Psoas muscle (tissue), 8 donors: ENCODE measurements around the gene MRPL17. TPM values are rescaled to one million over a fixed set of nuclear protein-coding genes. Genes with fewer than 3 reads are reported as not detected.
A peak's percentile ranks its signal among the peaks of the same experiment; 100 is the strongest.
"Not testable (repeated sequence)": the region's sequence is repeated elsewhere in the genome, so short reads cannot be mapped to it uniquely, and the experiment has no call there.

Experiments
- ATAC-seq, 4 donors: fragments of 200-7000 bp; cut with Tn5 transposase; one replicate each; pipeline ENCODE4 v1.9.1; 2020; ENCODE audit warnings: moderate library complexity in 3 of 4, mild to moderate bottlenecking in 2 of 4
- DNase-seq, 2 donors: peaks; one replicate each; pipeline ENCODE4 v3.0.0-alpha.2; 2020
- H3K27ac ChIP-seq: fragments of 200-600 bp; one replicate; pipeline ENCODE4 v1.8.0; 2022
- H3K27me3 ChIP-seq, 3 donors: fragments of 200-600 bp in 1 of 3; one replicate each; pipeline versions ENCODE4 v1.6.1 to v1.8.0; 2013 to 2022; ENCODE audit warnings: low read length in 2 of 3, mild to moderate bottlenecking in 2 of 3, moderate library complexity in 1 of 3; ENCODE audit not compliant: insufficient read depth in 3 of 3
- H3K36me3 ChIP-seq, 2 donors: fragments of 200-600 bp in 1 of 2; one replicate each; pipeline versions ENCODE4 v1.6.1 to v1.8.0; 2013 to 2022; ENCODE audit warnings: low read depth in 1 of 2, mild to moderate bottlenecking in 1 of 2, moderate library complexity in 1 of 2; ENCODE audit not compliant: insufficient read depth in 1 of 2
- H3K4me1 ChIP-seq: fragments of 200-600 bp; one replicate; pipeline ENCODE4 v1.8.0; 2022
- H3K4me3 ChIP-seq: fragments of 200-600 bp; one replicate; pipeline ENCODE4 v1.8.0; 2022; ENCODE audit warnings: mild to moderate bottlenecking
- H3K9me3 ChIP-seq: fragments of 200-600 bp; one replicate; pipeline ENCODE4 v1.8.0; 2022
- WGBS, 3 donors: extraction: QIAGEN DNeasy Blood & Tissue Kit; methylation state at CpG; one replicate each; pipeline versions ENCODE4 v1.1.6 to v1.1.7; 2013; 5-methylcytosine and 5-hydroxymethylcytosine counted together
- intact Hi-C, 2 donors: fragments of 100-400 bp; cut with DNase I; formaldehyde crosslinking; loops; one replicate each; pipeline versions ENCODE4 v1.11.0 to v1.14.2; 2022
- polyA plus RNA-seq, 3 donors: library from polyadenylated mRNA; stranded (reverse); fragments of 200-250 nt; gene quantifications; one replicate each; pipeline ENCODE4 v1.2.3, GENCODE V29; 2013
- total RNA-seq, 4 donors: library from RNA; stranded (reverse); fragmentation: NEBNext Ultra II Directional in 2 of 4; extraction: Animal tissue kit (Norgen Biotek cat#: 25700) in 2 of 4; gene quantifications; one replicate each; pipeline versions ENCODE4 v1.2.1 to v1.2.4, GENCODE V29; 2021 to 2023
- TF ChIP-seq, protein P1 (sequence below): fragments of 200-600 bp; IDR thresholded peaks from one replicate; pipeline ENCODE4 v1.8.0; 2022; ENCODE audit warnings: antibody characterized with exemption
- donor health status: healthy with polysubstance abuse.
- donor health status: DM: no; HTN: no; CAD: no; lungs with moderate emphysema.
- donor health status: Bipolar disorder and iron deficiency.
- donor health status: healthy.
- donor health status: DM: yes; HTN: yes; CAD: no.
- donor health status: DM: no; HTN: no; CAD: no.
- donor health status: DM: no; HTN: no; CAD: no.
- donor health status: DM: yes; HTN: yes; CAD: no.

The MRPL17 gene
- total and polyA plus RNA-seq, 7 donors = 27.2 to 95.6 (median 43.0) TPM

- Histone ChIP-seq H3K9me3 (no peaks in the 10 kb centered on the region), H3K36me3 (no peaks in the 10 kb centered on the region), H3K4me1 (peaks cover 6% of the 10 kb centered on the region), H3K27ac (peak overlapping the region; percentile 36), H3K4me3 (no peak overlapping the region), H3K27me3 (no peaks in the 10 kb centered on the region)
- DNase-seq (no peak), ATAC-seq (peak in 2 of 4 donors; percentile 34 to 59)
- WGBS, 3 donors = 88 to 93% (median 91%) methylated on average over 1 of the region's 1 CpG
- TF ChIP-seq, protein P1, sequence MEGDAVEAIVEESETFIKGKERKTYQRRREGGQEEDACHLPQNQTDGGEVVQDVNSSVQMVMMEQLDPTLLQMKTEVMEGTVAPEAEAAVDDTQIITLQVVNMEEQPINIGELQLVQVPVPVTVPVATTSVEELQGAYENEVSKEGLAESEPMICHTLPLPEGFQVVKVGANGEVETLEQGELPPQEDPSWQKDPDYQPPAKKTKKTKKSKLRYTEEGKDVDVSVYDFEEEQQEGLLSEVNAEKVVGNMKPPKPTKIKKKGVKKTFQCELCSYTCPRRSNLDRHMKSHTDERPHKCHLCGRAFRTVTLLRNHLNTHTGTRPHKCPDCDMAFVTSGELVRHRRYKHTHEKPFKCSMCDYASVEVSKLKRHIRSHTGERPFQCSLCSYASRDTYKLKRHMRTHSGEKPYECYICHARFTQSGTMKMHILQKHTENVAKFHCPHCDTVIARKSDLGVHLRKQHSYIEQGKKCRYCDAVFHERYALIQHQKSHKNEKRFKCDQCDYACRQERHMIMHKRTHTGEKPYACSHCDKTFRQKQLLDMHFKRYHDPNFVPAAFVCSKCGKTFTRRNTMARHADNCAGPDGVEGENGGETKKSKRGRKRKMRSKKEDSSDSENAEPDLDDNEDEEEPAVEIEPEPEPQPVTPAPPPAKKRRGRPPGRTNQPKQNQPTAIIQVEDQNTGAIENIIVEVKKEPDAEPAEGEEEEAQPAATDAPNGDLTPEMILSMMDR = no peak
- intact Hi-C loops = no loop called here
Observed at GRCh38 chr11:6693342-6694228, 10.4 kb upstream of the MRPL17 start.

GRCh38 chr11:6692128-6692527, 9.0 kb upstream of the MRPL17 start:
- H3K4me1 ChIP-seq = peaks cover 6% of the 10 kb centered on the region
- TF ChIP-seq, protein P1 = no peak
- intact Hi-C loops = no loop called here
- H3K4me3 ChIP-seq = no peak overlapping the region
- DNase-seq (no peak), ATAC-seq (no peak)
- H3K36me3 ChIP-seq = no peaks in the 10 kb centered on the region
- no peaks in the 10 kb centered on the region for H3K27me3 ChIP-seq
- H3K9me3 ChIP-seq = no peaks in the 10 kb centered on the region
- H3K27ac ChIP-seq = no peak overlapping the region

DNA sequence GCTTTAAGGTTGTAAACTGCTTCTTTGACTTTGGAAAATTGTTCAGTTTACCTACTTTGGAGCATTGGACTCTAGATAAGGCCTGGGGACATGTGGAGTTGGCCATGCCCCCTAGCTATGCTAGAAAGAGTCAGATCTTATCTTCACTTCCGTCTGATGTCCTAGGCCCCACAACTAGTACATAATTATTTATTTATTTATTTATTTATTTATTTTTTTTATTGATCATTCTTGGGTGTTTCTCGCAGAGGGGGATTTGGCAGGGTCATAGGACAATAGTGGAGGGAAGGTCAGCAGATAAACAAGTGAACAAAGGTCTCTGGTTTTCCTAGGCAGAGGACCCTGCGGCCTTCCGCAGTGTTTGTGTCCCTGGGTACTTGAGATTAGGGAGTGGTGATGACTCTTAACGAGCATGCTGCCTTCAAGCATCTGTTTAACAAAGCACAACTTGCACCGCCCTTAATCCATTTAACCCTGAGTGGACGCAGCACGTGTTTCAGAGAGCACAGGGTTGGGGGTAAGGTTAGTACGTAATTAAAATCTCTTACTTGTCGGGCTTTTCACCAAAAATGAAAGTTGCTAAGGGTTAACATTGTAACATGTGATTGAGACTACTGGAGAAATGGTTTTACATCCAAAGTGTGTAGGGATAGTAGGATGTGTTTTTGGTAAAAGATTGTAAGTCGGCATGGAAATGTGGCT, 7.4 kb upstream of the MRPL17 start:
- H3K4me3 ChIP-seq, ATAC-seq, H3K4me1 ChIP-seq, H3K27ac ChIP-seq, DNase-seq, intact Hi-C loops, H3K9me3 ChIP-seq, H3K36me3 ChIP-seq, H3K27me3 ChIP-seq: not testable (repeated sequence)
- 75 to 79% (median 78%) methylated on average over 7 to 8 of the region's 11 CpGs for WGBS, 3 donors

DNA sequence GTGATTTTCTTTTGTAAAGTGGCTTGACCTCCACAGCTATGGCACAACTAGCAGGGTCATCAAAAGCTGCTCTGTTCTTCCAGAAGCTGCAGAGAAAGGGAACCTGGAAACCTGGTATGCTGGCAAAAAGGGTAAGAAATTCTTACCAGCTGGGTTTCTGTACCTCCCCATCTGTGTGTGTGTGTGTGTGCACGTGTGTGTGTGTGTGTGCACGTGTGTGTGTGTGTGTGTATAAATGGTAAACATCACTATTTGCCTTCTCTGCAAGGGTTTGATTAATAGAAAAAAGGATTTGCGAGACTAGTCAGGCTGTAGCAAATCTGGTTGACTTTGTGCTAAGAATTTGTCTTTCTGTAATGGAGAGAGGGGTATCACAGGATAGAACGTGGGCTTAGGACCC, 4.7 kb upstream of the MRPL17 start:
- Histone ChIP-seq H3K4me1 (no peaks in the 10 kb centered on the region), H3K9me3 (no peaks in the 10 kb centered on the region), H3K27ac (no peak overlapping the region), H3K27me3 (no peaks in the 10 kb centered on the region), H3K4me3 (no peak overlapping the region), H3K36me3 (no peaks in the 10 kb centered on the region)
- no peak for ATAC-seq
- DNase-seq = no peak
- TF ChIP-seq, protein P1 = no peak
- intact Hi-C loops = no loop called here
- WGBS, 3 donors = 60 to 64% (median 63%) methylated on average over 4 of the region's 4 CpGs

DNA sequence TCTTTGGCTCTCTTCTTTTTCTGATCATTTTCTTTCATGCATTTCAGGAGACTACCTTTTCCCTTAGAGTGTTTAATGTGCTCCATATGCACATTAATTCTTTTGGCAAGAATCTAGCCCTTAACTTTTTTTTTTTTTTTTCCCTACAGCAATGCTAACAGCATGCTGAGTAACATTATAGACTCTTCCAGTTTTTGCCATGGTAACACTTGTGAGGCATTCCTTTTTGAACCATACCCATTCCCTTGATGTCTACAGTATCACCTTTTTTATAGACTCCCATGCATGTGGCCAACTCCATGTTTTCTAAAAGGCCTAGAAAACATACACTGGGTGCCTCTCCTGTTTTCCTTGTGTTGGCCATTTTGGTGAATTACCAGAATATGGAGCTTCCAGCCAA, 2.9 kb upstream of the MRPL17 start:
- no peak overlapping the region for H3K27ac ChIP-seq
- intact Hi-C loops = no loop called here
- H3K9me3 ChIP-seq = no peaks in the 10 kb centered on the region
- H3K36me3 ChIP-seq = peaks cover 4 to 12% of the 10 kb centered on the region in 2 donors
- ATAC-seq (no peak), DNase-seq (no peak)
- H3K4me3 ChIP-seq = no peak overlapping the region
- TF ChIP-seq, protein P1 = no peak
- no peaks in the 10 kb centered on the region for H3K27me3 ChIP-seq
- peaks cover 14% of the 10 kb centered on the region for H3K4me1 ChIP-seq

GRCh38 chr11:6684068-6684467, 928 bp upstream of the MRPL17 start:
- intact Hi-C loops = loop anchor here in 1 of 2 donors (5.0 kb wide), 2 partner anchors 67 to 152 kb away; partner anchors contain the start of gene TPP1
- DNase-seq, ATAC-seq, H3K27me3 ChIP-seq, H3K9me3 ChIP-seq: not testable (repeated sequence)
- 88 to 94% (median 91%) methylated on average over 14 of the region's 14 CpGs for WGBS, 3 donors
- H3K4me3 ChIP-seq = peak overlapping the region; percentile 96
- peaks cover 14% of the 10 kb centered on the region for H3K4me1 ChIP-seq
- peaks cover 4 to 22% of the 10 kb centered on the region in 2 donors for H3K36me3 ChIP-seq
- H3K27ac ChIP-seq = peak overlapping the region; percentile 82
